HG03045 (cell line): ENCODE measurements around the gene MAP4.

Experiments used
- ATAC-seq: cut with Tn5 transposase; IDR thresholded peaks from one replicate; pipeline ENCODE4 v1.9.1; 2021; ENCODE audit warnings: mild to moderate bottlenecking, moderate library complexity; ENCODE audit not compliant: unreplicated experiment

MAP4 gene

DNA sequence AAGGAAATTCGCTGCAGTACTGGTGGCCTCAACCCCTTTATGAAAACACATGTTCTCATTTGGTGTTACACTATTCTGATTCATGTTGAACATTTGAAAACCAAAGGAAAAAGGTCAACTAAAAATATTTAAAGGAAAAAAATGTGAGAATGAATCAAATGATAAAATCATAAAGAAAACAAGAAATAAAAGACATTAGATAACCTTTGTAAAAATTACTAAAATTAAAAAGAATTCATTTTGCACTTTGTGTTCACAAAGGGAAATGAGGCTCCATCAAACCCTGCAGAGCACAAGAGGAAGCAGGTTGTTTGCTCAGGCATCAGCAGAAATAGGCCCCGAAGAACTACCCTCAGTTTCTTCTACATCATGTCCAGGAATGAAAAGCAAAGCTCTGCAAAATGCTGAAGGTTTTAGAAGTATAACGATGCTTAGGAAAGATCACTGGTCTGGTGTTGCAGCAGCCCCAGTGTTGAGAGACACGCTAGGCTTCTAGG is 41.2 kb downstream of the MAP4 start:
- no peak for ATAC-seq

DNA sequence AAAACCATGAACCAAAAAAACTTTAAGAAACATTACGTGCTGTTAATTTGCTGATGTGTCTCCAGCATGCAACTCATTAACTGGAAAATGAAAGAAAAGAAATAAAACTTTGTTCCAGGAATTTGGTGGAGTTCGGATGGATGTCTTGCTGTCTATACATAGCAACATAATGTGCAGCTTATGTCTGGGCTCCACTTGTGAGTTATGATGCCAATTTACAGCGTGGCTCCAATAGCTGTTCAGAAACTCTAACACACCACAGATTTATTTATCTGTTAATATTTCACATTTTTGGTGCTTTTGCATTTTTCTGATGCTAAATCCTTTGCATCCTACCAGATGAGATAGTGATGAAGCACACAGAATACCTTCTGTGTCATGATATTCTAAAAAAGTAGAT is 45.1 kb downstream of the MAP4 start:
- ATAC-seq = no peak

- no peak for ATAC-seq
Measured at GRCh38 chr3:47964740-47965139, 51.5 kb downstream of the MAP4 start.

GRCh38 chr3:47961815-47962606 is 54.2 kb downstream of the MAP4 start:
- ATAC-seq = no peak

DNA sequence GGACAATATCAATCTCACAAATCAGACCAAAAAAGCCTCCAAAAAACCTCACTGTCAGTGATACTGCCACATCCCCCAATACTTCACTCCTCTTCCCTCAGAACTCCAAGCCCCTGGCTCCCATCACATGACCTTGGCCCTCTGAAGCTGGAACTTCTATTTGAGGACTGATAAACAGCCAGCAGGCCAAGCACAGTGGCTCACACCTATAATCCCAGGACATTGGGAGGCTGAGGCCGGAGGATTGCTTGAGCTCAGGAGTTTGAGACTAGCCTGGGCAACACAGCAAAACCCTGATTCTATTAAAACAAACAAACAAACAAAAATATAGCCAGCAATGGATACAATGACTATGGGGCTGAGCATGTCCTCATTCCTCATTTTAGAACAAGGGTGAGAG is 55.2 kb downstream of the MAP4 start:
- ATAC-seq = no peak

GRCh38 chr3:47956521-47956920 is 59.7 kb downstream of the MAP4 start:
- ATAC-seq = no peak

DNA sequence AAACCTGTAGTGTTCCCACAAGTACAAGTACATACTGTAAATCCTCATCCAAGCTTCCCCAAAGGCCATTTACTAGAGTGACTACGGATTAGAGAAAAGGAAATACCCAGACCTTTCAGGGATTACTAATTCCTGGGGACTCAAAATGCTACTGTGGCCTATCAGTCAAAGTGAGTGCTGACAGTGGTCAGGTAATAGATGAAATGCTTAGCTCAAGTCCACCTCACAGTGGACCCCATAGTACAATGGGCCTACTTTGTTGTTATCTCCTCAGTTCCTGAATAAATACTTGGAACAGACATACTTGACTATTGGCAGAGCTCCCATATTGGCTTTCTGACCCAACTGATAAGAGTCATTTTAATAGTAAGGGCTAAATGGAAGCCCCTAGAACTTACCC is 61.6 kb downstream of the MAP4 start:
- no peak for ATAC-seq

DNA sequence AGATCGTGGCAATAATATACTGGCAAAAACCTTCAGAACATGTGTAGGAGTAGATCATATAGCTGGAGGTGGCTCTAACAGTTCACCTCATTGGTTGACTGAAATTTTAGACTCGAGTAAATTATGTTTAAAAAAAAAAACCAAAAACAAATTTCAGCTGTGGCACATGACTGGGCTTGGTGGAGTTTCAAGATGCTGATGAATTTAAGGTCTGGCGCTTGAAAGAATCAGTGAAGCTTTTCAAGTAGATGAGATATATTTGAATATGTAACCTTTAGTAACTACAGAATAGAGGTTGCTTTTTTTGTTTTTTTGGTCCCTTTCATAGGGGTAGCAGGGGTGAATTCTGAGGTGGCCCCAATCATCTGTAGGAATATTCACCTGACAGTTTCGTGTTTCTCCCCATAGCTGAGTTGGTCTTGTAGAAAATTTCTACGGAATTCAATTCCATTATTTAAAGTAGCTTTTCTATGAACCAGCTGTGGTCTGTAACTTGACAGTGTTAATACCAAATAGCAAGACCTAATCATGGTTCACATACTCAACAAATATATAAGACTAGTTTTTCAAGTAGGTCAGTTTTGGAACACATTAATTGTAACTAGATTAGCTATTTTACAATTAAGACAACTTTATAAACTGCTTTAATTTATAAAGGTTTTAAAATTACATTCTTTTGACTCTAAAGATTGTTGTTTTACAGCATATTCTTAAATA is 65.6 kb downstream of the MAP4 start:
- ATAC-seq = no peak

GRCh38 chr3:47949979-47950378 is 66.2 kb downstream of the MAP4 start:
- ATAC-seq = no peak

DNA sequence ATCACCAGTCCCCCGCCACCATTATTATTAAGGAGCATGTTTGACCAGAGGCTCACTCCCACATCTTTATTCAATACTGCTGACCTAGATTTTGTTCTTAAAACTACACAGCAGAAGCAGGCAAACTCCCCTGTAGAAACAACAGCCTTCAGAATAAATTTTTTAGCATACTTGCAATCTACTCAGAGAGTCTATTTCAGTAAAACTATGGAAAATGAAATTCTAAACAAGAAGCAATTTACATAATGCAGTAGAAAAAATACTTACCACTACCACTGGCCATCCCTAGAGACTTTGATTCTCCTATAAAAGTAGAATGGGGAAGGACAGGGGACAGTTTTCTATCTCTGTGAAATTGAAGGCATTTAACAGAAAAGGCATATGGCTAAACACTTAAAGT is 76.0 kb downstream of the MAP4 start:
- no peak for ATAC-seq

- no peak for ATAC-seq
Measured at GRCh38 chr3:47932421-47932820, 83.8 kb downstream of the MAP4 start.

GRCh38 chr3:47930979-47931378 is 85.2 kb downstream of the MAP4 start:
- ATAC-seq = no peak

GRCh38 chr3:47916696-47917095 is 99.5 kb downstream of the MAP4 start:
- ATAC-seq = no peak

DNA sequence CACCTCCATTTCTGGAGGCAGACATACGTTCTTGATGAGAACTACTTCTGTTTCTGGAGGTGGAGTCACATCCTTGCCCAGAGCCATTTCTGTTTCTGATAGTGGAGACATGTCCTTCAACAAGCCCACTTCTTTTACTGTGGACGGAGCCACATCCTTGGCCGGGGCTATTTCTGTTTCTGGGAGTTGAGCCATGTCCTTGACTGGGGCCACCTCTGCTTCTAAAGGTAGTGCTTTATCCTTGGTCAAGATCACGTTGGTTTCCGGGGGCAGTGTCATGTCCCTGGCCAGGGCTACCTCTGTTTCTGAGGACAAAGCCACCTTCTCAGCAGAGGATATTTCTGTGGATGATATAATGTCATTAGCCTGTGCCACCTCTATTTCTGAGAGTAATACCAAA is 100.0 kb downstream of the MAP4 start:
- ATAC-seq = no peak

DNA sequence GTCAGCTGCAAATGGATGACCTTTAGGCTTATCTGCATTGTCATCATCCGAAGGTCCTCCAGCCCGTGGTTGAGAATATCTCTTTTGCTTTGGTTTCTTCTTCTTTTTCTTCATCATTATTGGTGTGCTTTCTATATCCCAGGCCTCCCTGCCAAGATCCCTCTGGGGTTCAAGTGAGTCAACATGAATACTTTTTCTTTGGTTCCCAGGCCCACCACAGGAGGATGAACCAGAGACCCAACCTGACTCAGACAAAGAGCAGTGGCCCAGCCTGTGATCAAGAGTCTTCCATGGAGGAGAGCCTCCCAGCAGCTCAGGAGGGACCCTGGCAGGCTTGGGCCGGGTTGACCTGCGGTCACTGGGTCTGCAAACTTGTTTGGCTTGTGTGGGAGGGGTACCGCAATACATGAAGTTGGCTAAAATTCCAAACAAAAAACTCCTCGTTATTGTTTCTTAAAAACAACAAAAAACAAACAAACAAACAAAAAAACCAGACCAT is 104.2 kb downstream of the MAP4 start:
- ATAC-seq = no peak

- no peak for ATAC-seq
Measured at GRCh38 chr3:47910777-47911440, 105.3 kb downstream of the MAP4 start.

DNA sequence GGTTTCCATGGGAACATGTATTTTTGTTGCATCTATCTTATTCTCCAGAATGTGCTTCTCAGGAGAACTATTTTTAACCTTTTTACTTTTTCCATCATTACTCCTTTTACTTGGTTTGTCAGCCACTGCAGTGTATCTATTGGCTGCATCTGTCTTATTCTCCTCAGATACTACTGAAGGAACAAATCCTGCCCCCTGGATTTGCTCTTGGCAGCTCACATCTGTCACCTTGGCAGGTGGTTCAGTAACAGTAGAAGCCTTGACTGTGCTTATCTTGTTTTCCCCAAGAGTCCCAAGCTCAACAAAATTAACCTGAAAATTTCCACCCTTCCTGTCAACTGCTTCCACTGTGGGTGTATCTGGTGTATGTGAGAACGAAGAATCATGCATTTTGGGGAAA is 106.0 kb downstream of the MAP4 start:
- ATAC-seq = no peak

- no peak for ATAC-seq
Measured at GRCh38 chr3:47909607-47910006, 106.6 kb downstream of the MAP4 start.

DNA sequence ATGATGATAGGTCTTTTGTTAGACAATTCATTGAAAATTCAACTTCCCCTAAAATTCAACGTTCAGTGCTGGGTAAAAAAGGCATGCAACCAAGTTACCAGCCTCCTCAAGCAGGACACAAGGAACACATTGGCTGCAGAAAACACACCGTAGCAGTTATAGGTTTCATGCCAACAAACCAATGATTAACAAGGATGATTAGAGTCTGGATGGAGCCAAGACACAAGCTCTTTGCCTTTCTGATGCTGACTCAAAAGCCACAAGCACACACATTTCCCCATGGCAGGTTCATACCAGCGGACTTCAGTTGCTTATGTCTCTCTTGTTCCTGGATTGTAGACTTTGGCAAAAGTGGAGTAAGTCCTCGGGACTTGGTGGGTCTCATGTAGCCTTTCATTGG is 107.5 kb downstream of the MAP4 start:
- no peak for ATAC-seq

DNA sequence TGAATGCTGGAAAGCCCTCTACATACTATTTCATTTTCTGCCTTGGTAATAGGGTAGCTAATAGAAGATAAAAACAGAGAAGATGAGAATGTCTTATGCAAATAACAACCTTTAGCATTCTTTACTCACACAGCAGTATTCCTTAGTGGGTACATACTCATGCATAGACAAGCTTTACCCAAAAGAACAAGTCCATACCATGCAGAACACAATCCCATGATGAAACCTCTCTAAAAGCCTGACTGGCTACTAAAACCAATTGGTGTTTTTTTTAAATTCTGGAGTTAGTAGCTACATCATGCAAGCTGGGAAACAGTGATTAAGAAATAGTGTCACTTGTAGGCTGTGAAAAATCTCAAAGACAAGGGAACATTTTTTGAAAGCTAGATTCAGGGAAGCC is 108.4 kb downstream of the MAP4 start:
- no peak for ATAC-seq

DNA sequence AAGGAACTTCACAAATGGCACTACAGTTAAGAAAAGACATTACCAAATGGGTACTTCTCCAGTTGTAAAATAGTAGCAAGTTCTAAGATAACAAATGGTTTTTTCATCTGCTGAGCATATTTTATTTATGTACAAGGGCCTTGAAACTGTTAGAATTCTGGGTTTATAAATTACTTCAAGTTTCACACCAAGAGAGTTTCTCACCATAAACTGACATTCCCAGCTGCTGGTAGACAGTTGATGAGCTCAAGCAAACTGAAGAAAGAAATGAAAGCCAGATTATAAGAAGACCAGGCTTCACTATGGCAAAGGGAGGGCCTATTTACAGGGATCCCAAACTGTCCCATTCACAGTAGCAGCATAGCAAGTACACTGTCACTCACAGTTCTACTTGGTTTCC is 113.5 kb downstream of the MAP4 start:
- no peak for ATAC-seq
